HG02943 (cell line): ENCODE measurements around the gene CALY.

ENCODE experiments used
- ATAC-seq: cut with Tn5 transposase; IDR thresholded peaks from one replicate; pipeline ENCODE4 v1.9.1; 2021; ENCODE audit warnings: mild to moderate bottlenecking, low read depth, moderate library complexity; ENCODE audit not compliant: unreplicated experiment

Gene CALY

DNA sequence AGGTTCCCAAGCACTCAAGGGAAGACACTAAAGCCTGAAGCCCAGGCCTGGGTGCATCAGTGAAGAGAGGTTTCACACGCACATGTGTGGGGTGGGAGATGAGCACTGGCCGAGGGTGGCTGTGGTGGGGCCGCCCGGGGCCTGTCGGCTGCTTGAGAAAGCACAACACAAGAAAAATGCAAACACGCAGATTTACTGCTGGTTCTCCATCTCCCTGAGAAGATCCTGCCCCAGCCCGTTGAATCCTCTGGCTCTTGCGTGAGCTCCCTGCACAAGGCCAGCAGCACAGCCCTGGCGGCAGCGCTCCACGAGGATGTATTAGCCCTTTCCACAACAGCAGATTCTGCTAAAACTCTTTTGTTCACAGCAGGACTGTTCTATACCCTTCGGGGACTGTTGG lies 21.8 kb downstream of the CALY start:
- no peak for ATAC-seq

DNA sequence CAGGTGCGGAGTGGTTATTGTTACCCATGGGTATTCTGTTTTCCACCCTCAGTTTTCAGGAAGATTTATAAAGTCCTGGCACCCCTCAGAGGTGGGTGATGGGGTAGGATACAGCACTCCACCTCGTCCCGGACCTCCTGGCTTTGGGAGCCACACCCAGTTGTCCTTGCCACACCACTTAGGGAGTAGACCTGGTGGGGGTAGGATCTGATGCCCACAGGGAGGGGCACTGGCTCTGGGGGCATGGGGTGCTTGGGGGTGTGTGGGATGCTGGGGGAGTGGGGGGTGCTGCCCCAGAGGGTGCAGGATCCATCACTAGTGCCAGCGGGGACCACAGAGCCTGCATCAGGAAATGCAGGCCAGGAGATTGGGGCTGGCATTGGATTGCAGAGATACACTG lies 23.5 kb downstream of the CALY start:
- no peak for ATAC-seq

DNA sequence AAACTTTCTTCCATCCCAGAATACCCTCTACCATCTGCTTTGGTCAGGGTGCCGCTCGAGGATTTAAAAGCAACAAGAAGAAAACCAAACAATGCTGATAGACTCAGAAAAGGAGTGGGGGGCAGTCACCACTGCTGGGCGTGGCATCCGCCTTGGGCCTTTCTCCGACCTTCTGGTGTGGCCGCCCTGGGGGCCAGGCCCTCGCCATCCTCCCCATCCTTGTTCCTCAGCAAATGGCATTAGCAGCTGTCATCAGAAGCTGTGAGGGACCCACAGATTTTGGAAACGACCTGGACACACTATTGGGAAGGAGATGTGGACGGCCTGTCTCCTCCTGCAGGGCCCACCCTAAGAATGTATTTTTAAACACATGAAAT lies 23.9 kb downstream of the CALY start:
- no peak for ATAC-seq

DNA sequence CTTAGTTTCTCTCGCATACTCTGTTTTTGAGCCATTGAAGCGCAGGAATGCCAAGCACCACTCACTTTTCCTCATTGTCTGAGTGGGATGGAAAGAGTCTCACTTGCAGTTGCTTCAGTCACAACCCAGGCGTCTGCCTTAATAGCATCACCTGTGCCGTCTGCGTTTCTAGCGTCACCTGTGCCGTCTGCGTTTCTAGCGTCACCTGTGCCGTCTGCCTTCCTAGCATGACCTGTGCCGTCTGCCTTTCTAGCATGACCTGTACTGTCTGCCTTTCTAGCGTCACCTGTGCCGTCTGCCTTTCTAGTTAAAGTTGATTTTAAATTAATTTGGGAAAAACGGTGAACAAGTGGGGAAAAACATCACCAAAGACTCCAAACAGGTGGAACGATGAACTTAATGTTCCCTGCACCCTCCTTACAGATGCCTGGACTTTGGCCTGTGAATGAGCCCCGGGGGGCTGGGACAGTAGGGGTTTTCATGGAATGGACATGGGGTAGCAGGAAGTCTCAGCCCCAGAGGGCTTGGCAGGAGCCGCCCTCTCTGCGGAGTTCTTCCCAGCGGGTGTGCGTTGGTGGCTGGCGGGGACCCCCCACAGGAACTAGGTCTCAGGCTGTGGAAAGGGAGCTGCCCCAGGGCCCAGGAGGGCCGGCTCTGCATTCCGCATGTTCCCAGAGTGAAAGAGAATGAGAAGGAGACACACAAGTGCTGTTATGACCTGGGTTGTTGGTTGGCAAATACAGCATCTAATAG lies 24.5 kb downstream of the CALY start:
- no peak for ATAC-seq

DNA sequence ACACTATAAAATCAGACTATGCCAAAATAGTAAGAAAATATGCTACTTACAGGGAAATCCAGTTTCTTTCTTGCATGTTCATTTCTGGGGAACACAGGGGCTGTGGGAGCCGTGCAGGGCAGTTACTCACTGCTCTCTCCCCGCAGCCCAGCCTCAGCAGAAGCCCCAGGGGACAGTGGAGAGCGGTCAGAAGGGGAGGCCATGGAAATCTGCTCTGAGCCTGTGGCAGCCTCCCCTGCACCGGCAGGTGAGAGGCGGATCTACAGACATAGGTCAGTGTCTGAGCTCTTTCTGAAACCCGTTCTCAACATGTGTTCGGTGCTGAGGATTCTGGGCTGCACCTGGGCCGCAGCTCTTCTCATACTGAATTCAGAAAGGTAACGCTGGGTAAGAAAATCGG lies 25.1 kb downstream of the CALY start:
- no peak for ATAC-seq

DNA sequence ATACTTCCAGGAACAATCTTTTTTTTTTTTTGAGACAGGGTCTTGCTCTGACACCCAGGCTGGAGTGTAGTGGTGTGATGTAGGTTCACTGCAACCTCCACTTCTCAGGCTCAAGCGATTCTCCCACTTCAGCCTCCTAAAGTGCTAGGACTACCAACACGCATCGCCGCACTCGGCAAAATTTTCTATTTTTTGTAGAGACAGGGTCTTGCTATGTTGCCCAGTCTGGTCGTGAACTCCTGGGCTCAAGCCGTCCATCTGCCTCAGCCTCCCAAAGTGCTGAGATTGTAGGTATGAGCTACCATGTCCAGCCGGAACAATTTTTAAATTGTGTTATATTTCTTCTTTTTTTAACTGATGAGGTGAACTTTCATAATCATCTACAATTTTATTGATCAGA lies 25.9 kb downstream of the CALY start:
- no peak for ATAC-seq

DNA sequence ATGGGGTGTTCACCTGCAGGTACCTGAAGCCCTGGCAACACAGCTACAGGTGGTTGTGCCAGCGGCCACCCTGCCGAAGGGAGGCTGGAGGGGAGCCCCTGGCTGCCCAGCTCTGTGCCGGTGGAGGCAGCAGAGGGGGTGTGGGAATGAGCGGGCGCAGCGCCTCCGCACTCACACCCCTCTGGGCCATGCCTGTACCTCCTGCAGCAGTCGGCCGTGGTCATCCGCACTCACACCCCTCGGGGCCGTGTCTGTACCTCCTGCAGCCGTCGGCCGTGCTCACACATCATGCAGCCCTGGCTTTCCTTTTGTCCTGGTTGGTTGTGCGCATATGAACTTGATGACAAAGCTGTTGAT lies 26.3 kb downstream of the CALY start:
- ATAC-seq, result no peak

DNA sequence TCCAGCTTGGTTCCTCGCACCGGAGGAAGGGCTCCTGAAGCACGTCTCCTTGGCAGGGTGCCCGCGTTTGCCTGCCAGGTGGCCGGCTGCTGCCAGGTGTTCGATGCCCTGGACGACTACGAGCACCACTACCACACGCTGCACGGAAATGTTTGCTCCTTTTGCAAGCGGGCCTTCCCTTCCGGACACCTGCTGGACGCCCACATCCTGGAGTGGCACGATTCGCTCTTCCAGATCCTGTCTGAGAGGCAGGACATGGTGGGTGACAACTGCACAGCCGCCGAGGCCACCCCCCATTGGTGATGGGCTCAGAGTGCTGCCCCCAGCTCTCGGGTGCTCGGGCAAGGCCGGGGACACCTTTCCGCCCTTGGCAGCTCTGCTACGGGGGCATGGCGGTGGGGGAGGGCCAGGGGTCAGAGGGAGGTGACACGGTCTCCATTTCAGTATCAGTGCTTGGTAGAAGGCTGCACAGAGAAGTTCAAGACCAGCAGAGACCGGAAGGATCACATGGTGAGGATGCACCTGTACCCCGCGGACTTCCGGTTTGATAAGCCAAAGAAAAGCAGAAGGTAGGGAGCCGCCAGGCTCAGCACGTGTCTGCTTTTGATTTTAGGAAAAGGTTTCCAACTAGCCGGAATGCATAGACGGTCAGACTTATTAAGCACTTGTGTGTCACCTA lies 26.8 kb downstream of the CALY start:
- no peak for ATAC-seq

DNA sequence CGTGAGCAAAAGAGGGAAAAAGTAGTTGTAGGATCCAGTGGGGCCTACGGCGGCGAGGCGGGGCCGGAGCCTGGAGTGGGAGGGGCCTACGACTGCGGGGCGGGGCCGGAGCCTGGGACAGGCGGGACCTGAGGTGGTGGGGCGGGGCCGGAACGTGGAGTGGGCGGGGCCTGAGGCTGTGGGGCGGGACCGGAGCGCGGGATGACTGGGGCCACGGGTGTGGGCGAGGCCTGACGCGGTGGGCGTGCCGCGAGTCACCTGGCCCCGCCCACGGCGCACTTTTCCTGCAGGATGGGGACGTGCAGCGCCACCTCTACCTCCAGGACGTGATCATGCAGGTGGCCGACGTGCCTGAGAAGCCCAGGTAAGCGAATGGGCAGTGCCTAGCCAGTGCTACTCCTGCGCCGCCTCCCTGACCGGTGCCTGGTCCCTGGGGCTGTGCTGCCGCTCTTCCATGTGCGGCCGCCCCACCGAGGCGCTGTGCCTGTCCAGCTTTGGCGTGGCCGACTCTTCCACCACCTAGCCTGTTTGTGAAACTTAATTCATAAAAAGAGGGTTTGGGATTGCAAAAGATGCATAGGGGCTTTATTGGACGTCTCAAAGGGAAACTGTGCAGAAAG lies 27.5 kb downstream of the CALY start:
- ATAC-seq, result peak; percentile 75

DNA sequence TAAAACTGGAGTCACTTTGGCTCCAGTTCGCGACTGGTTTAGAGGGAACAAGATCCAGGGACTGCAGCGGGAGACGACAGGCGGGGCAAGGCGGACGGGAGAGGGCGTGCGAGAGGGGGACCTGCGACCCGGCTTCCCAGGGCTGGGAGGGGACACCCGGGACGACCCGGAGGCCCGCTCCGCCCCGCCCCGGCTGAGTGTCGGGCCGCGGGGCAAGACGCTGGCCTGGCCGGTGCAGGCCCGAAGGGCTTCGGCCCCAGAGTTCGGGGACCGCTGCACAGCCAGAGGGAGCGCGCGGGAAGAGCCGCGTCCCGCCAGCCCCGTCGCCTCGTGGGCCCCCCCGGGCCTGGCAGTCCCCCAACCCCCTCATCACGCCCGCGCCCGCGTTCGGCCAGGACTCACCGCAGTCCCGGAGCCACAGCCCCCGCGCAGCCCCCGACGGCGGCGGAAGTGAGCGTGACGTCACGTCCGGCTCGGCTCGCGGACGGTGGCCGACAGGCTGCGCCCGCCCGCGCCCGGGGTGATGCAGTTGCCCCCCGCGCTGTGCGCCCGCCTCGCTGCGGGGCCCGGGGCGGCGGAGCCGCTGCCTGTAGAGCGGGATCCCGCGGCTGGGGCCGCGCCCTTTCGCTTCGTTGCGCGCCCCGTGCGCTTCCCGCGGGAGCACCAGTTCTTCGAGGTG lies 28.1 kb downstream of the CALY start, which contains the start of the genes TUBGCP2 and ZNF511:
TSS of gene TUBGCP2 (minus strand) at position 452 of the 679 bp plus-strand sequence. CDS start 5,931 bp downstream, outside the sequence.
TSS of gene ZNF511 (plus strand) at position 494 of the 679 bp plus-strand sequence. CDS start at position 524, 30 bp downstream.
- ATAC-seq, result peak; percentile 71

DNA sequence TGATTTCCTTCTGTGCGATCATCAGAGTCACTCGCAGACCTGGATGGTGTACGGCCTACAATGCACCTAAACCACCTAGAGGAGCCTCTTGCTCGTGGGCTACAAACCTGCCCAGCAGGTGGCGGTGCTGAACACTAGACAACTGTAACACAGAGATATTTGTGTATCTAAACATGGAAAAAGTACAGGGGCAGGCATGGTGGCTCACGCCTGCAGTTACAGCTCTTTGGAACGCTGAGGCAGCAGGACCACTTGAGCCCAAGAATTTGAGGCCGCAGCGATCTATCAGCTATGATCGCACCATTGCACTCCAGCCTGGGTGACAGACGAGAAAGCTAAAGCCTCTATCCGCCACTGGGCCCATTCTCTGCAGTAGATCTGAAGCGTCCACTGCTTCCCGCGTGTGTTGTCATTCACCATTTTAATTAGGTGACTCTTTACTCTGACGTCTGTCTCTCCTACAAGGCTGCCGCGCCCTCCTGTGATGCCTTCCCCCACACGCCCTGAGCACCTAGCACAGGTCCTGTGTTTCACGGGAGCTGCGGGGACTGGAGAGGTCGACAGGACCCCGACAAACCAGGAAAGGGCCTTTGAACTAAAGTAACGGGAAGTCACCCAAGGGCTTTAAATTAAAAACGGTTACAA lies 28.8 kb downstream of the CALY start:
- ATAC-seq, result no peak

DNA sequence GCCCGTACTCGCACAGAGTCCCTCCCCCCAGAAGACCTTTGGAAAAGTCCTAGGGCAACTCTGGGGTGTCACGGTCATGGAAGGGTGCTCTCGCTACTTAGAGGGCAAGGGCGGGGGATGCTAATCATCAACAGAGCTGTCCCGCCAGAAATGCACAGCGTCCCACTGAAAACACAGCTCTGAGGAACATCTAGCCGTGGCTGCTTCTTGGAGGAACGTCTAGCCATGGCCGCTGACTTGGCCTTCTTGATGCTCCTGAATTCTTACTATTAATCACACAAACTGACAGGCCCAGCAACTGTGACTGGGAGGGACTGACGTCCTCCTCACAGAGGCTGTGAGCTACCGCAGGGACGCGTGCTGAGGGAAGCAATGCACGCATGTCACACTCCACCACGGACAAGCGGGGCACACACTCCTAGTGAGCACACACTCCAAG lies 29.7 kb downstream of the CALY start:
- ATAC-seq, result no peak

DNA sequence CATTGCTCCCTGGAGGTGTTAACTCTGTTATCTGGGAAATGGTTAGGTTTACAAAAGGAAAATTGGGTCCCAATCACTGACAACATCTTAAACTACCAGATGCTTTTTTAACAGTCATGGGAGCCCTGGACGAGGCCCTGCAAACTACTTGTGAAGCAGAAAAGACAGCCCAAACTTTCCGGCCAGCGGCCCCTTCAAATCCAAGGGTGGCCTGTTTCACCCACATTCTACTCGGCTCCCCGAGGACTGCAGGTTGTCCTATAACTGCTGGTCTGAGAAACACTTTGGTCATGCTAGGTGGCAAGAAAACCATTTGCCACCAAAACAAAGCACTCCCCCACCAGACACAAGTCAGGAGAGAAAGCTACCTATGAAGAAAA lies 30.6 kb downstream of the CALY start:
- no peak for ATAC-seq

DNA sequence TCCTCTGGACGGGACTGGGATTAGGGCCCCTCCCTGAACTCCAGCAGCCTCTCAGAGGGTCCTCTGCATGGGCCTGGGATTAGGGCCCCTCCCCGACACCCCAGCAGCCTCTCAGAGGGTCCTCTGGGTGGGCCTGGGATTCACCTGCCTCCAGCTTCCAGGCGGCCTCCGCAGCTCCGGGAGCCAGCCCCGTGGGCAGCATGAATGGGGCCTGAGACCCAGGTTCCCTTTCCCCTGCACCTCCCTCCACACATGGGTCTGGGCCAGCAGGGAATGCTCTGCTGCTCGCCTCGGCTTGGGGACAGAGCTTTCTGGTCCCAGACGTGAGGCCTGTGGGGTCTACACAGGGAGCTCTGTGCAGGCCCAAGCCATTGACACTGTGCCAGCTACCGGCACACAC lies 33.5 kb downstream of the CALY start:
- no peak for ATAC-seq

DNA sequence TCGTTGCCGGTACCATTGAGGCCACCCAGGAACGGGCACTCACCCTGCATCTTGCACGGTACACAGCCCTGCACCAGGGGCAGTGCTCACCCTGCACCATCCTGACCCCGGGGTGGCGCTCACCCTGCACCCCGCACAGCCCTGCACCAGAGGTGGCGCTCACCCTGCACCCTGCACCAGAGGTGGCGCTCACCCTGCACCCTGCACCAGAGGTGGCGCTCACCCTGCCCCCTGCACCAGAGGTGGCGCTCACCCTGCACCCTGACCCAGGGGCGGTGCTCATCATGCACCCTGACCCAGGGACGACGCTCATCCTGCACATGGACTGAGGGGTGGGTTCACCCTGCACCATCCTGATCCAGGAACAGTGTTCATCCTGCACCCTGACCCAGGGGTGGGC lies 34.5 kb downstream of the CALY start:
- no peak for ATAC-seq

DNA sequence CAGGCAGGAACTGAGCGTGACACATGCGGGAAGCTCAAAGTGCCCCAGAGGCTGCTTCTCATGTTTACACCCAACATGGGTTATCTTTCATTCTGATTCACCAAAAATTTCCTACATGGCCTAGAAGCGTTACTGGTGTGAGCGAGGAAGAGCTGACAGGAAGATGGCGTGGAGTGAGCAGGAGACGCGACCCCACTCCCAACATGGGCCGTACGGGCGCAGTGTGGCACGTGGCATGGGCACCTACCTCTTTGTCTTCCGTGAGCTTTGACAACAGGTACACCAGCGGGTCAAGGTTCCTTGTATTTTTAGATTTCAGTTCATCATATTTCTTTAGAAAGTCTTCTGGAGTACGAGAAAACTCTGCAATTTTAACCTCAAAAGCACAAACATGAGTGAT lies 37.0 kb downstream of the CALY start:
- no peak for ATAC-seq

DNA sequence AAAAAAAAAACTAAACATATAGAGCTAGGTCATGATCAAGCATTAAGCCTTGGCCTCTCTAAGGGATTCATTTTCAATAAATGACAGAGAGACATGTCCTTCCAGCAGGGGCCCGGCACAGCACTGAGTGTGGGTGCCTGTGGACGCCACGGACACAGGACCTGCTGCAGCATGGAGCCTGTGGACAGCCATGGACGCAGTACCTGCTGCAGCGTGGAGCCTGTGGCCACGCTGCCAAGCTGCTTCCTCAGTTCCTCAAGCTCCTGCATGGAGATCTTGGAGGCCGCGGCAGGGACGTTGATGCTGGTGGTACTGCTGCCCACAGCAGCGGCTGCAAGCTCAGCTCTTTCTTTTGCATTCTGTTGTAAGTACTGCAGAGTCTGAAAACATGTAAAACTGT lies 37.5 kb downstream of the CALY start:
- no peak for ATAC-seq

DNA sequence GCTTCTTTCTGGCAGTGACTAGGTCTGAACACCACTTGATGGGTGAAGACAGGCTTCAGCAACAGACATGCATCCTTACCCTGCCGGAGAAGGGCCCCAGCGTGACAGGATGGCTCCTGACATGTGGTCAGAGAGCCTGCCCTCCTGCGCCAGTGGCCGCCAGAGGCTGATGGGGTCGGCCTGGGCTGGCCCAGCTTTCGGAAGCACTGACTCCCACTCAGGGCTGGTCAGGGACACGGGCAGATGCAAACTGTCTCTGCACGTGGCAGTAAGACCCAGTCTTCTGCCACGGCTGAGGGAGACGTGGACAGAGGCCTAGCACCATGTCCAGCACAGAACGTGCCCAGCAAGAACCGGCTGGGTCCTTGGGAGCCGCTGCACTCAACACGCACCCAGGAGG lies 38.2 kb downstream of the CALY start:
- no peak for ATAC-seq

DNA sequence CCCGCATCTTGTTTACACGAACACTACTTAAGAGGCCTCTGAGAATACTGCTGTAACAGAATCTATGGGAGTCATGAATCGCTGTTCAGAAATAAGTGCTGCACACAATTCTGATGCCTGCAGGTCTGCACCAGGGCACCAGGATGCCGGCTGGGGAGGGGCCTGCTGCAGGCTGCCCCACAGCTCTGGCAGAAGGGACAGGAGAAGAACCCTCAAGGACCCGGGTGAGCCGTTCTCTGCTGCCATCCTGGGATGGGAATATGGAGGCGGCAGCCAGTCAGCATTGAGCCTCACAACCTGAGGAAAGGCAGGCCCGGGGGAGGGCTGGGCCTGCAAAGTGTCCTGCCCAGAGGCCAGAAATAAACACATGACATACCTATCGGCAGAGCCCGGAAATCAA lies 39.2 kb downstream of the CALY start:
- ATAC-seq, result no peak

DNA sequence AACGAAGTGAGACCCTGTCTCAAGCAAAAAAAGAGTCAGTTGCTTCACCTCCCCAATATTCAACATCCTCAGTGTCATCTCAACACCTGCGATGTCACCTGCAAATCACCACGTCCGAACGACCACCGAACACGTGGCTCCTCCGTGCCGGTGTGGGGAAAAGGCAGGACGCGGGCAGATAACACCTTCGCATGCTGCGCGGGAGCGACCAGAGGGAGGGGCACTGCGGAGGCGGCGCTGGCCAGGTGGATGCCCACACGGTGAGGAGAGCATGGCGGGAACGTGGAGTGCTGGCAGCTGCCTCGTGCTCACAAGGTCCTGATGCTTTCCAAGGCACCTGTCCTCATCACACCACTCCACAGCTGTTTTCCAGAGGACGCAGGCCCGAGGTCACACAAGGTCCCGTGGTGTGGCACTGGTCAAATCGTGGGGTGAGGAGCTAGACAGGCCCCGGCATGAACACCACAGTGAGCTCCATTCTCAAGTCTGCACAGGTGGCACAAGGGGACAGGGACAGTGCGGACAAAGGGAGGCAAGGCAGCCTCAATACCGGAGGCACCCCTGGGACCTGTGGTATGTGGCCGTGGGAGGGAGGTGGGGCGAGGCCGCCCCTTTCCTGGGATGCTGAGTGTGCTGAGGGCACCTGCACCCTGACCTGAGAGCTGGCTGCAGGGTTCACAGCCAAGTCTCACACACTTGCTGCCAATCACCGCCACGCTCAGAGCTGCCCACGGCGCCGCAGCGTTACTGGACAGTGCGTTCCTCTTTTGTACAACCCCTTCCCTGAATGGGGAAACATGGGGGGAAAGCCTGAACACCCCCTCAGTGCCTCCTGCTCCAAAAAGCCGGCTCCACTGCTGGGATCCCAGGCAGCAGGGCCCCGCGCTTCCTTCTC lies 41.0 kb downstream of the CALY start:
- ATAC-seq, result no peak
